ENCODE data around the gene NDUFA6.

The NDUFA6 gene

DNA sequence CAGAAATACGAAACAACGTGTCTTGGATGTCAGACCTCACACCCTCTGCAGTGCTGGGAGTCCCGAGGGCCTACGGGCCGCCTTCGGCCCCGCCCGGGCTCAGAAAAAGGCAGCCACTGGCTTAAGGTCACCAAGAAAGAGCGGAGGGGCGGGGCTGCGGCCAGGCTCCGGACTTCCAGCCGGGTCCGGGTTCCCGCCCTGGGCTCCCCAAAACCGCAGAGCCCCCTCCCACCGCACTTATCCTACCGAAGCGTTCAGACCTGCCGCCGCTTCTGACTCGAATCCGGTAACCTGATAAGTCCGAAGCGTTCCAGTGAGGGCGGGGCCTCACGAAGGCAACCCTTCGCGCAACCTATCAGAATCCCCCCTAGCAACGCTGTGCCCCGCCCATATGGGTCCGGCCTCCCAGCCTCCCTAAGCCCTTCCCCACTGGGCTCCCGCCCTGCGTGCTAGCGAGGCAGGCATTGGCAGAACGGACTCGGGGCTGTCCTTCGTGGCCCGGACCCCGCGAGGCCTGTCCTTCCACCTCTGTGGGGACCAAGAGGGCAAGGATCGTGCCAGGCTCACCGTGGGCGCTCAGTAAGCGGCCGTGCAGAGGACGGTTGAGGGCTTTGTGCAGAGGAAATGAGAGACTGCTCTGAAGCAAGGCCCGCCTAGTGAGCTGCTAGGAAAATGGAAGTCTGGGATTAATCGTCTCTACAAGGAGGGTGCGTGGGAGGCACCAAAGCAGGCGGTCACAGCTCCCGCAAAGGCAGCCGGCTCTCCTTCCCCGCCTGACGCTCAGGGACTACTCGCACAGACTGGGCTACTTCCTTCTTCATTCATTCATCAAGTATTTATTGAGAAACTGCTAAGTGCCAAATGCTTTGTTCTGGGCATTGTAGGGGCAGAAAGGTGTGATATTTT lies 19.8 kb downstream of the NDUFA6 start, which contains the start of gene NAGA:
Gene NAGA (minus strand): TSS at position 296 of the 906 bp plus-strand sequence. CDS start 515 bp downstream, outside the sequence.
- H3K4ac ChIP-seq (ENCODE audit: low read depth in 1 of 2, low read length in 2 of 2) = peak within 1 kb of the TSS; percentile 86 to 96
- H2AK5ac ChIP-seq (ENCODE audit: low read length, severe bottlenecking) = no peak within 1 kb of the TSS
- peak within 1 kb of the TSS; percentile 12 for H2BK5ac ChIP-seq (ENCODE audit: low read depth, low read length, poor library complexity, severe bottlenecking)
- peak within 1 kb of the TSS; percentile 46 for H3K27ac ChIP-seq (ENCODE audit: low read length, poor library complexity, severe bottlenecking)
- H3K4me1 ChIP-seq (ENCODE audit: control insufficient read depth, insufficient read depth, low read depth, low read length) = peaks cover 14% of the 10 kb centered on the region
- no peak within 1 kb of the TSS for H2BK120ac ChIP-seq (ENCODE audit: low read depth, low read length)
- peak within 1 kb of the TSS in 1 of 2 experiments; percentile 50 for H3K23ac ChIP-seq (ENCODE audit: low read length in 2 of 2)
- H3K9me3 ChIP-seq (ENCODE audit: control insufficient read depth, low read length) = no peaks in the 10 kb centered on the region
- H3K4me3 ChIP-seq (ENCODE audit: insufficient read depth in 1 of 2, low read depth in 1 of 2, low read length in 2 of 2) = peak within 1 kb of the TSS; percentile 59 to 79
- peak within 1 kb of the TSS; percentile 89 for H3K4me2 ChIP-seq (ENCODE audit: low read length, poor library complexity, severe bottlenecking)
- H4K91ac ChIP-seq (ENCODE audit: low read length) = peak within 1 kb of the TSS; percentile 25
- H2BK15ac ChIP-seq (ENCODE audit: low read depth, poor library complexity, severe bottlenecking) = peak within 1 kb of the TSS; percentile 55
- H2AFZ ChIP-seq (ENCODE audit: low read depth, low read length) = peak within 1 kb of the TSS; percentile 64
- peak within 1 kb of the TSS; percentile 78 to 88 for H3K18ac ChIP-seq (ENCODE audit: low read depth in 1 of 2, low read length in 2 of 2)
- H2BK12ac ChIP-seq (ENCODE audit: low read length in 2 of 2) = peak within 1 kb of the TSS in 1 of 2 experiments; percentile 55
- H4K8ac ChIP-seq (ENCODE audit: low read length) = peak within 1 kb of the TSS; percentile 92
- H3K14ac ChIP-seq (ENCODE audit: low read length in 2 of 2) = peak within 1 kb of the TSS in 1 of 2 experiments; percentile 37
- H3K9ac ChIP-seq (ENCODE audit: low read length) = peak within 1 kb of the TSS; percentile 79
- WGBS = 1% methylated on average over 50 of the region's 56 CpGs
- no peaks in the 10 kb centered on the region for H3K27me3 ChIP-seq (ENCODE audit: control insufficient read depth in 1 of 2, insufficient read depth in 1 of 2, low read length in 2 of 2)
- H3K36me3 ChIP-seq (ENCODE audit: control insufficient read depth in 1 of 2, insufficient read depth in 2 of 2, low read depth in 1 of 2, low read length in 2 of 2) = peaks cover 26 to 28% of the 10 kb centered on the region in 2 experiments
- peaks cover 6% of the 10 kb centered on the region for H3K79me1 ChIP-seq (replicated peaks; ENCODE audit: low read length, poor library complexity, severe bottlenecking)
- peak; percentile 98 for DNase-seq

GRCh38 chr22:42069801-42070516 lies 20.6 kb downstream of the NDUFA6 start:
- Histone ChIP-seq H3K4me1 (ENCODE audit: control insufficient read depth, insufficient read depth, low read depth, low read length) (peaks cover 14% of the 10 kb centered on the region), H4K8ac (ENCODE audit: low read length) (peak overlapping the region; percentile 45), H3K4me2 (ENCODE audit: low read length, poor library complexity, severe bottlenecking) (peak overlapping the region; percentile 89), H2BK12ac (ENCODE audit: low read length in 2 of 2) (peak overlapping the region in 1 of 2 experiments; percentile 55), H2BK15ac (ENCODE audit: low read depth, poor library complexity, severe bottlenecking) (no peak overlapping the region), H3K27ac (ENCODE audit: low read length, poor library complexity, severe bottlenecking) (peak overlapping the region; percentile 46), H3K14ac (ENCODE audit: low read length in 2 of 2) (peak overlapping the region in 1 of 2 experiments; percentile 37), H3K23ac (ENCODE audit: low read length in 2 of 2) (peak overlapping the region in 1 of 2 experiments; percentile 50), H4K91ac (ENCODE audit: low read length) (peak overlapping the region; percentile 25), H3K18ac (ENCODE audit: low read depth in 1 of 2, low read length in 2 of 2) (peak overlapping the region in 1 of 2 experiments; percentile 88), H2AFZ (ENCODE audit: low read depth, low read length) (peak overlapping the region; percentile 64), H3K79me1 (replicated peaks; ENCODE audit: low read length, poor library complexity, severe bottlenecking) (peaks cover 6% of the 10 kb centered on the region), H2AK5ac (ENCODE audit: low read length, severe bottlenecking) (no peak overlapping the region), H2BK5ac (ENCODE audit: low read depth, low read length, poor library complexity, severe bottlenecking) (no peak overlapping the region), H3K9me3 (ENCODE audit: control insufficient read depth, low read length) (no peaks in the 10 kb centered on the region), H3K9ac (ENCODE audit: low read length) (peak overlapping the region; percentile 79), H3K4me3 (ENCODE audit: insufficient read depth in 1 of 2, low read depth in 1 of 2, low read length in 2 of 2) (peak overlapping the region; percentile 59 to 79), H3K27me3 (ENCODE audit: control insufficient read depth in 1 of 2, insufficient read depth in 1 of 2, low read length in 2 of 2) (no peaks in the 10 kb centered on the region), H2BK120ac (ENCODE audit: low read depth, low read length) (no peak overlapping the region), H3K36me3 (ENCODE audit: control insufficient read depth in 1 of 2, insufficient read depth in 2 of 2, low read depth in 1 of 2, low read length in 2 of 2) (peaks cover 31 to 32% of the 10 kb centered on the region in 2 experiments), H3K4ac (ENCODE audit: low read depth in 1 of 2, low read length in 2 of 2) (peak overlapping the region; percentile 86 to 96)
- DNase-seq = no peak
- 20% methylated on average over 17 of the region's 19 CpGs for WGBS

DNA sequence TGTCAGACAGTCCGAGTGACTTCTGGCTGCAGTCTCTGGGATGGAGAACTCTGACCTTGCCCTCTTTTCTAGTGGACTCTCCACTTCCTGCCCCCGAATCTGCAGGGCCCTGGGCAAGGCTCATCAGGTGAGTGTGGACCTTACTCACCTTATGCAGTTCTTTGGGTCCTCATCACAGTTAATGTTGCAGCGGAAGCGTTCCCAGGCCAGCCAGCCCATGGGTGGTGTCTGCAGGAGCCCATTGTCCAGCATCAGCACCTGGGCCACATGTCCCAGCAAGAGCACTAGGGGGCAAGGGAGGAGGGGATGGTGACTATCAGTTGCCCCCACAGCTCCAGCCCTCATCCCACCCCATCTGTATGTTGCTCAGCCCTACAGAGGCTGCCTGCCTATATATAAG lies 22.3 kb downstream of the NDUFA6 start:
- WGBS = 97% methylated on average over 4 of the region's 4 CpGs
- H3K4ac ChIP-seq (ENCODE audit: low read depth in 1 of 2, low read length in 2 of 2) = no peak overlapping the region

More for the DNA sequence above, 22.3 kb downstream of the NDUFA6 start:
- H2BK5ac ChIP-seq (ENCODE audit: low read depth, low read length, poor library complexity, severe bottlenecking) = no peak overlapping the region
- H3K23ac ChIP-seq (ENCODE audit: low read length in 2 of 2) = peak overlapping the region in 1 of 2 experiments; percentile 3
- H3K14ac ChIP-seq (ENCODE audit: low read length in 2 of 2) = no peak overlapping the region
- no peak overlapping the region for H3K18ac ChIP-seq (ENCODE audit: low read depth in 1 of 2, low read length in 2 of 2)
- no peak overlapping the region for H2AK5ac ChIP-seq (ENCODE audit: low read length, severe bottlenecking)
- peak overlapping the region; percentile 36 for H4K91ac ChIP-seq (ENCODE audit: low read length)
- no peak overlapping the region for H2BK15ac ChIP-seq (ENCODE audit: low read depth, poor library complexity, severe bottlenecking)
- peak overlapping the region; percentile 42 for H4K8ac ChIP-seq (ENCODE audit: low read length)
- no peak overlapping the region for H3K4me3 ChIP-seq (ENCODE audit: insufficient read depth in 1 of 2, low read depth in 1 of 2, low read length in 2 of 2)
- H2BK12ac ChIP-seq (ENCODE audit: low read length in 2 of 2) = no peak overlapping the region
- H3K36me3 ChIP-seq (ENCODE audit: control insufficient read depth in 1 of 2, insufficient read depth in 2 of 2, low read depth in 1 of 2, low read length in 2 of 2) = peaks cover 31 to 36% of the 10 kb centered on the region in 2 experiments
- peaks cover 9% of the 10 kb centered on the region for H3K4me1 ChIP-seq (ENCODE audit: control insufficient read depth, insufficient read depth, low read depth, low read length)
- DNase-seq = no peak
- no peak overlapping the region for H3K27ac ChIP-seq (ENCODE audit: low read length, poor library complexity, severe bottlenecking)
- no peak overlapping the region for H2BK120ac ChIP-seq (ENCODE audit: low read depth, low read length)
- H3K9ac ChIP-seq (ENCODE audit: low read length) = no peak overlapping the region
- H2AFZ ChIP-seq (ENCODE audit: low read depth, low read length) = no peak overlapping the region
- H3K79me1 ChIP-seq (replicated peaks; ENCODE audit: low read length, poor library complexity, severe bottlenecking) = peaks cover 6% of the 10 kb centered on the region
- no peak overlapping the region for H3K4me2 ChIP-seq (ENCODE audit: low read length, poor library complexity, severe bottlenecking)
- H3K9me3 ChIP-seq (ENCODE audit: control insufficient read depth, low read length) = no peaks in the 10 kb centered on the region
- H3K27me3 ChIP-seq (ENCODE audit: control insufficient read depth in 1 of 2, insufficient read depth in 1 of 2, low read length in 2 of 2) = no peaks in the 10 kb centered on the region

All from mesenchymal stem cell (in vitro differentiated cells and primary cell).